ENCODE data around the gene MEIOSIN. TPM values are rescaled to one million over a fixed set of nuclear protein-coding genes. Genes with fewer than 3 reads are reported as not detected.

MEIOSIN gene
- total RNA-seq, 2 experiments from 2014 or later, result not detected

GRCh38 chr19:45691516-45692186 lies 41.6 kb upstream of the MEIOSIN start, which contains the start of gene SNRPD2:
TSS of gene SNRPD2 (minus strand) at chr19:45691953. CDS start at chr19:45691888, 65 bp downstream.
- Histone ChIP-seq H3K9me3 (ENCODE audit: low read length) (no peaks in the 10 kb centered on the region), H3K4me3 (ENCODE audit: low read depth, low read length, poor library complexity, severe bottlenecking) (peak within 1 kb of the TSS; percentile 93), H3K27ac (ENCODE audit: low read depth, low read length, poor library complexity, severe bottlenecking) (peak within 1 kb of the TSS; percentile 72), H2AFZ (ENCODE audit: low read length) (peak within 1 kb of the TSS; percentile 44; the same call in 1 of the 2 replicates), H3K9me2 (ENCODE audit: insufficient read depth, low read length) (no peaks in the 10 kb centered on the region), H3K4me1 (ENCODE audit: insufficient read depth, low read length, poor library complexity, severe bottlenecking) (peaks cover 13% of the 10 kb centered on the region), H3K79me2 (ENCODE audit: insufficient read depth, low read depth, low read length) (peaks cover 40% of the 10 kb centered on the region), H3K36me3 (ENCODE audit: insufficient read depth, low read length) (peaks cover 57% of the 10 kb centered on the region), H4K20me1 (ENCODE audit: insufficient read depth, low read length) (peaks cover 5% of the 10 kb centered on the region; the same call in 1 of the 2 replicates), H3K4me2 (ENCODE audit: low read length) (peak within 1 kb of the TSS; percentile 82)
- BruUV-seq (replicated peaks), result TSS peak; percentile 90
- TF ChIP-seq CTCF (conservative IDR thresholded peaks at IDR 0.05; ENCODE audit: low read length), result no peak
- no peak for TF ChIP-seq EZH2phosphoT487 (IDR thresholded peaks at IDR 0.05; ENCODE audit: borderline replicate concordance, low read depth, low read length)
- DNase-seq (ENCODE audit: low spot score), result peak; percentile 96
- ChIA-PET POLR2A (interaction anchor here (0.6 to 2.3 kb wide), 8 partner anchors 14 to 653 kb away, joined by 3 to 16 read pairs (median 4); partner anchors contain the start of gene CLASRP), CTCF (ENCODE audit: unreplicated experiment) (interaction anchor here (0.6 to 1.3 kb wide), 5 partner anchors 14 to 133 kb away, joined by 3 to 5 read pairs (median 3); partner anchors contain the start of gene GIPR)
- intact Hi-C loops (cut with micrococcal nuclease; ENCODE audit: unreplicated experiment), result loop anchor here (1.0 to 5.0 kb wide), 2 partner anchors 16 to 81 kb away; no protein-coding TSS in a partner anchor

GRCh38 chr19:45692187-45693105 lies 40.8 kb upstream of the MEIOSIN start, which contains the start of gene QPCTL:
TSS of gene QPCTL (plus strand) at chr19:45692666. CDS start at chr19:45692704, 38 bp downstream.
- CTCF ChIA-PET (ENCODE audit: unreplicated experiment), result interaction anchor here (0.6 to 1.3 kb wide), 6 partner anchors 15 to 134 kb away, joined by 3 to 5 read pairs (median 4); partner anchors contain the start of gene GIPR
- no peaks in the 10 kb centered on the region for H3K9me2 ChIP-seq (ENCODE audit: insufficient read depth, low read length)

More at GRCh38 chr19:45692187-45693105, 40.8 kb upstream of the MEIOSIN start, which contains the start of gene QPCTL:
- Histone ChIP-seq H3K4me1 (ENCODE audit: insufficient read depth, low read length, poor library complexity, severe bottlenecking) (peaks cover 15% of the 10 kb centered on the region), H3K9me3 (ENCODE audit: low read length) (no peaks in the 10 kb centered on the region), H3K79me2 (ENCODE audit: insufficient read depth, low read depth, low read length) (peaks cover 40% of the 10 kb centered on the region), H3K27ac (ENCODE audit: low read depth, low read length, poor library complexity, severe bottlenecking) (peak within 1 kb of the TSS; percentile 72), H3K4me2 (ENCODE audit: low read length) (peak within 1 kb of the TSS; percentile 82), H3K4me3 (ENCODE audit: low read depth, low read length, poor library complexity, severe bottlenecking) (peak within 1 kb of the TSS; percentile 93), H2AFZ (ENCODE audit: low read length) (peak within 1 kb of the TSS; percentile 44; the same call in 1 of the 2 replicates), H3K36me3 (ENCODE audit: insufficient read depth, low read length) (peaks cover 55% of the 10 kb centered on the region), H4K20me1 (ENCODE audit: insufficient read depth, low read length) (peaks cover 5% of the 10 kb centered on the region; the same call in 1 of the 2 replicates)
- TF ChIP-seq EZH2phosphoT487 (IDR thresholded peaks at IDR 0.05; ENCODE audit: borderline replicate concordance, low read depth, low read length) (no peak), CTCF (conservative IDR thresholded peaks at IDR 0.05; ENCODE audit: low read length) (no peak)
- intact Hi-C loops (cut with micrococcal nuclease; ENCODE audit: unreplicated experiment), result loop anchor here (1.0 to 5.0 kb wide), 2 partner anchors 15 to 80 kb away; no protein-coding TSS in a partner anchor
- DNase-seq (ENCODE audit: low spot score), result peak; percentile 100
- BruUV-seq (replicated peaks), result no TSS peak
- POLR2A ChIA-PET, result interaction anchor here (0.5 to 2.3 kb wide), 8 partner anchors 14 to 654 kb away, joined by 3 to 16 read pairs (median 4); partner anchors contain the start of gene CLASRP

All from OCI-LY7 (cell line).